ENCODE results near the gene MRPL34.

Gene MRPL34

GRCh38 chr19:17309965-17310461 lies 4.3 kb downstream of the MRPL34 start:
- DNase-seq, result no peak

- no peak for DNase-seq
Measured at GRCh38 chr19:17311455-17312188, 6.0 kb downstream of the MRPL34 start.

- DNase-seq, result no peak
Measured at GRCh38 chr19:17312189-17313113, 6.8 kb downstream of the MRPL34 start.

- no peak for DNase-seq
Measured at GRCh38 chr19:17314007-17314593, 8.4 kb downstream of the MRPL34 start.

- DNase-seq, result no peak
Measured at GRCh38 chr19:17318966-17319365, 13.3 kb downstream of the MRPL34 start.

- DNase-seq, result no peak
Measured at GRCh38 chr19:17319473-17320238, 14.0 kb downstream of the MRPL34 start.

DNA sequence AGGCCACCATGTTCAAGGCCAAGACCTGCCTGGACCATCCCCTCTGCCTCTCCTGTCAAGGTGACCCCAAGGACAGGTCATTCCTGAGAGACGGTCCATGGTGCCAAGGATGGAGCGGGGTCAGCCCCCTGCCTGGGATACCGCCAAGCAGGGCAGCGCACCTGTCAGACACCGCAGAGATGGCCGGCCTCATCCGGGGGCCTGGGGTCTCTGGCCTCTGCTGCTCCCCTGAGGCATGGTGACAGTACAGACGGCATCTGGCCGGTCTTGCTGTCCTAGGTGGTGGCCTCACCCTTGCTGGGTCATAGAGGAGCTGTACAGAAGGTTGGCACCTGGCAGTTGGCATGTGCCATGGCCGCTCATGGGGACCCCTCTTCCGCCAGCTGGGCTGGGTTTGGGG lies 14.8 kb downstream of the MRPL34 start:
- no peak for DNase-seq

DNA sequence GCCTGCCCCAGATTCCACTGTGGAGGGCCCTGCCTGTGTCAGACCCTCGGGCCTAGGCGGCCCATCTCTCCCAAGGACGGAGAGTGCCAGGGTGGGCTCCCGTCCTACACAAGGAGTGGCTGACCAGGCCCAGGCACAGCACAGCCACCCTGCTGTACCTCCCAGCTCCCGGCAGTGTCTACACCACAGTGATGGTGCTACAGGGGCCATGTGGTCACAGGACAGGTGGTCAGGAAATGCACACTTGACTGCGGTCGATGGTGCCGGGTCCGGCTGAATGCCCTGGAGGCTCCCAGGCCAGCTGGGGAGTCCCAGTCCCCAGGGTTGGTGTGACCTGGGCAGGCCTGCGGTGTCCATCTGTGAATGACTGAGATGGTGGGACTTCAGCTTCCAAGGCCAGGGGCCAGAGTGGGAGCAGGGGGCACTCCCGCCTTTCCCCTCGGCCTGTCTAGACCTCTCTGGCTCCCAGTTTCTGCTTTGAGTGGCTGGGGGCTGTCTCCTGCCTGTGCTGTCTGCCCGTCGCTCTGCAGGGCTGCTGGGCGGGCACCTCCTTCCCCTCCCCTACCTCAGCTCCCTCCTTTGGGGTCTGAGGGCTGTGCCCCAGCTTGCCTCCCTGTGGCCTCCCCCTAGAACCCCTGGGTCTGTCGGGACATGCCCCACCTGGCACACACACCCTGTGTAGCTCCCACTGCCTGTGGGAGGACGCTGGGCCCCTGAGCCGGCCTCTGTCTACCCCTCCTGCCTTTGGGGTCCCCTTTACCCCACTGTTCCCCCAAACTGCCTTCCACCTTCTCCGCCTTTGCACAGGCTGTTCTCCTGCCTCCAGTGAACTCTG lies 16.2 kb downstream of the MRPL34 start:
- no peak for DNase-seq

DNA sequence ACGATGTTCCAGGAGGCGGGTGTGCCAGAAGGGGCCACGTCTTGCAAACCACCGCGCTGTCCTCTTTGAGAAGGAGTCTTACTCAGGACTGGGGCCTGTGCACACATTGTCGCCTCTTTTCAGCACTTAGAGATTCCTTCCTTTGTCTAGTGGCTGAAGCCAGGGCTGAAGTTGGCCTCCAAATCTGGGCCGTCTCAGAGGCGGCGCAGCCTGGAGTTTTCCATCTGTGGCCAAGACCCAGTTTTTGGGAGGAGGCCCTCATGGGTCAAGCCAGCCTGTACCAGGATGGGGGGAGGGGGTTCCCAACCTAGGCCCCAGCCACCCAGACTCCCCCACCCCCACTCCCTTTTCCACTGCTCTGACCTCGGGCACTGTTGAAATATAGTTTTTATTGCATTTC lies 17.2 kb downstream of the MRPL34 start:
- DNase-seq, result no peak

DNA sequence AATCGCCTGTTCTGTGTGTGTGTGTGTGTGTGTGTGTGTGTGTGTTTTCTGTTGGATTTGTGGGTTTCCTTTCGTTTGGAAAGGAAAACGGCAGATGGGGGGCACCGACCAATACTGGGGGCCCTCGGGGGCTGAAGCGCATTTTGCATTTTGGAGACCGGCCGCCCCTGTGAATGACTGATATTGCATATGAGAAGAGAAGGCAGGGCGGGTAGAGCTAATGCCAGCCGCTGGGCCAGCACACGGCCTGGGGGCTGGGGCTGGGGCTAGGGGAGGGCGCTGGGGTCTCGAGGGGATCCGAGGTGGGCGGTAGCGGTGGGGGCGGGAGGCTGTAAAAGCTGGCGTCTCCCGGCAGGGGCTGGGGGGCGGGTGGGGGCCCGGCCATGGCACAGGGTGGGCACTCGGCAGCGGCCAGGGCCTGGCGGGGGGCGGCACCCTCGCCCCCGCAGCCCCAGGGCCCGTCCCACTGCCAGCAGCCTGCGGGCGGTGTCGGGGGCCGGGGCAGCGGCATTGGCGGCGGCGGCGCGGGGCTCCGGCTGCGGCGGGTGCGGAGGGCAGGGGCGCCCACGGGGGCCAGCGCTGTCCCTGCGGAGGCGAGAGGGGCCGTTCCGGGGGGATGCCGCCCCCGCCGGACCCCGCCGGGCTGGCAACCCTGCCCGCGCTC lies 17.8 kb downstream of the MRPL34 start:
- no peak for DNase-seq

DNA sequence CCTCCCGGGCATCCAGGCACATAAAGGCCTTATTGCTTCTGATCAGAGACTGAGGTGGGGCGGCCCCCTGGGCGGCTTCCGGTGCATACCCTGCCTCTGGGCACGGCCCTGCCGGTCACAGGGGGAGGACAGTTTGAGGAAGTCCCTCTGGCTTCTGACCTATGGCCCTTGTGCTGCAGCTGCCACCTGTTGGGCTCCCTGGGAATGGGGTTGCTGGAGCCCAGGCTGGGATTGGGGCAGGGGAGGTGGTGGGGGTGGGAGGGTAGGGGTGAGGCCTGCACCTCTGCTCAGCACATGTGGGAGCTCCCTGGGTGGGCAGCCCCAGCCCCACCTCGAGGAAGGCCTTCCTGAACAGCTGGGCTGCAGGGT lies 18.3 kb downstream of the MRPL34 start:
- DNase-seq, result no peak

DNA sequence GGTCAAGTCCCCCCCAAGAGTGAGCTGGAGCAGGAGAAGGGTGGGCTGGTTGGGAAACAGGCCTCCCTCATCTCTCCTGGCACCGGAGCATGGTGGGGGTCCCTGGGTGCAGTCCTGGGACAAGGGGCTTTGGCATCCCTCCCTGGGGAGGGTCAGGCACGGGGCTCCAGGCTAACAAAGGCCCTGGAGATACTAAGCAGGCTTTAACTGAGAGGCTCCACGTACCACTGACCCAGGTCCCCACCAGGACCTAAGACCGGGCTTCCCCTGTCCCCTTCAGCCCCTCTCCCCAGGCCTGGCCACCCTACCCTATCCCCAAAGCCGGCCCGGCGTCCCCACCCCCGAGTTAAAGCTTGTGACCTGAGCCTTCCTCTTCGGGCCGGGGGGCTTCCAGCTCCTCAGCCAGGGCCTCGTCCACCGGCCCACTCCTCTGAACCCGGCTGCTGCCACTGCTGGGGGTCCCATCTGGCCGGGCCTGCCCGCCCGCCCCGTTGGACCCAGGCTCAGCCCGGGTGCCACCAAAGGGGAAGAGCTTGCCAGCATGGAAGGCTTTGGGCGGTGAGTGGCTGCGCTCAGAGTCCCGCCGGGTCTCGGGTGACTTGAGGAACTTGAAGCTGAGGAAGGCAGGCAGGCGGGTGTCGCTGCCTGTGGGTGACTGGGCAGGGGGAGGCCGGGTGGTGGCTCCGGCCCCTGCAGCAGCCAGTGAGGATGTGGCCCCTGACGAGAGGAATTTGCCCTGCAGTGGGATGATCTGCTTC lies 18.9 kb downstream of the MRPL34 start:
- DNase-seq, result no peak

GRCh38 chr19:17325133-17325532 lies 19.5 kb downstream of the MRPL34 start:
- no peak for DNase-seq

DNA sequence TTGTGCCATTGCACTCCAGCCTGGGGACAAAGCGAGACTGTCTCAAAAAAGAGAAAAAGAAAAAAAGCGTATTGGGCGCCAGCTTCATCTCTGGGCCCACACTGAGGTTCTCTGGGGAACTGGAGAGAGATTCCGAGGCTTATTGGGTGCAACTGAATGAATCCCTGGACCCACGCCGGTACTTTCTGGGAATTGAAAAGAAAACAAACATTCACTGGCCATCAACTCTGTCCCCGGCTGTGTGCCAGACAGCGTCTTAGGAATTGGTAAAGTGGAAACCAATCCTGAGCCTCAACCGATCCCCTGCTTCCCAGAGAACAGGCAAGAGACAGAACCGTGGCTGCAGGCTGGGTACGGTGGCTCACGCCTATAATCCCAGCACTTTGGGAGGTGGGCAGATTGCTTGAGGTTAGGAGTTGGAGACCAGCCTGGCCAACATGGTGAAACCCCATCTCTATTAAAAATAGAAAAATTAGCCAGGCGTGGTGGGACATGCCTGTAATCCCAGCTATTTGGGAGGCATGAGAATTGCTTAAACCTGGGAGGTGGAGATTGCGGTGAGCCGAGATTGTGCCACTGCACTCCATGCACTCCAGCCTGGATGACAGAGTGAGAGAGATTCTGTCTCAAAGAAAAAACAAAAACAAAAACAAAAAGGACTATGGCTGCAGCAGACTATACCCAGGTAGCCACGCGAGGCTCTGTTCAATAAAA lies 20.4 kb downstream of the MRPL34 start:
- DNase-seq, result no peak

GRCh38 chr19:17326595-17326966 lies 20.9 kb downstream of the MRPL34 start:
- DNase-seq, result no peak

DNA sequence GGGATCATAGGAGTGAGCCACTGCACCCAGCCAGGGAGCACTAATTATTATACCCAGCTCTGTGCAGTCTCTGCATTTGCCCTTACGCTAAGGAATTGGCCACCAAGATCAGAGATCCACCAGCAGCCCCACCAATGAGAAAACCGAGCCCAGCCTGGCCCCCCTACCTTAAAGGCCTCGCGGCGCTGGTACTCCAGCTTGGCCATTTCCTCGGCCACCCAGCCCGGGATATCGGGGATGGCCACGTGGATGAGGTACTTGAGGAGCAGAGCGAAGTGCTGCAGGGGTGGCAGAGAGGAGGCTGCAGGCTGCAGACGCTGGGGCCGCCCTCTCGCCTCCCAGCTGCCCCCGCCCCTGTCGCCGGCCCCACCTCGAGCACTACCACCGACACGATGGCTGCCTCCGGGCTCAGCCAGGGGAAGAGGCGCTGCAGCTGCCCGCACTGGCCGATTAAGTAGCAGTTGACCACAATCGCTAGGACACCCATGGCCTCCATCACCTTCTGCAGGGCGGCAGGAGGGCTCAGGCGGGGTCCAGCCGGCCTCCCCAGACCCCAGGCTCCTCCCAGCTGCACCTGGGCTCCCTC lies 21.5 kb downstream of the MRPL34 start:
- DNase-seq, result no peak

DNA sequence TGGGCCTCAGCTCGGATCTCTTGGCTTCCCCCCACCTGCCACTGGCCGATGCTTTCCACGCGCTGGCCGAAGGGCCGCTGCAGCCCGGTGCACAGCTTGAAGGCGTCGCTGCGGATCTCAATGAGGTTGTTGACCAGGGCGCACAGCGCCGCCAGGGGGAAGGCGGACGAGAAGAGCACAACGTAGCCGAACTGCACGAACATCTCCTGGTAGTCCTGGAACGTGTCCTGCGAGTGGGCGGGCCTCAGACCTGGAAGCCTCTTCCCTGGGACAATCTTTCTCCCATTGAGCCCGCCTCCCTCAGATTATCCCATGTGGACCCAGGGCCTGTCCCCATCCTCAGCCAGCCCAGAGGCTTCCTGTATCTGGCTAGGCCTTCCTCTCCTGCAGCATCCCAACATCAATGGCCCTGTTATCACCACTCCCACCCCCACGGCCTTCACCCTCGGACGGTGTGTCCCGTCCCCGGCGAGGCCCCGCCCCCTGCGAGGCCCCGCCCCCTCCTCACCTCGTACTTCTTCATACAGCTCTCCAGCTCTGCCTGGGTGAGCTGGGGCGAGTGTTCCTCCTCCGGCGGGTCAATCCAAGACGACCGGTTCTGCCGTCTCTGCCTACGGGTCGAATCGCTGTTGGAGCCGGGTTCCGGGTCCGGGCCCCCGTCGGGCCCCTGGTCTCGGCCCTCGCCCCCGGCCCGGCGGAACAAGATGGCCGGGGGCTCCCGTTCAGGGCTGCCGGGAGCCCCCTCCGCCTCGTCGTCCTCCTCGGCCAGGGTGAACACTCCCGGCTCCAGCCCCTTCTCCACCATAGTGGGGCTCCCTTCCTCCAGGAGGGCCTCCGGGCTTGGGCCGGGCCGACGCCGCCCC lies 22.2 kb downstream of the MRPL34 start:
- DNase-seq, result peak; percentile 48
